ENCODE results near the gene CNN2.

The CNN2 gene

DNA sequence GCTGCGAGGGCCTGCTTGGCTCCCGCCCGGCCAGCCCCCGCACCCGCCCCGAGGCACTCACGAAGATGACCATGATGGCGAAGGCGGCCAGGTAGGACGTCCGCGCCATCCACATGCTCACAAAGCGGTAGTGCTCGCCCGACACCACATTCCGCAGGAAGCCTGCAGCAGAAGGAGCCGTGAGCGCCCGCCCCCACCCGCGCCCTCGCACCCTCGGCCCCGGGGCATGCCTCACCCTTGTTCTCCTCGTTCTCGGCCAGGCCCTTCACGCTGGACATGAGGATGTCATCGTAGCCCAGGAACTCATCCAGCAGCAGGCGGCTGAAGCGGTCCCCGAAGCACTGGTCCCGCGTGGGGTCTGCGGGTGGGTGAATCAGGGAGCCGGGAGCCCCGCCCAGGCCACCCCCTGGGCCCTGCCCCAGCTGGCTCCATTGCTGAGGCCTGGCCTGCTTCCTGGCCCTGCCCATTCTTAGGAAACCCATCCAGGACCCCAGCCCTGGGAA, 14.5 kb upstream of the CNN2 start:
- H3K4me3 ChIP-seq (ENCODE audit: low read depth, low read length), result no peak overlapping the region
- TF ChIP-seq, protein P1, sequence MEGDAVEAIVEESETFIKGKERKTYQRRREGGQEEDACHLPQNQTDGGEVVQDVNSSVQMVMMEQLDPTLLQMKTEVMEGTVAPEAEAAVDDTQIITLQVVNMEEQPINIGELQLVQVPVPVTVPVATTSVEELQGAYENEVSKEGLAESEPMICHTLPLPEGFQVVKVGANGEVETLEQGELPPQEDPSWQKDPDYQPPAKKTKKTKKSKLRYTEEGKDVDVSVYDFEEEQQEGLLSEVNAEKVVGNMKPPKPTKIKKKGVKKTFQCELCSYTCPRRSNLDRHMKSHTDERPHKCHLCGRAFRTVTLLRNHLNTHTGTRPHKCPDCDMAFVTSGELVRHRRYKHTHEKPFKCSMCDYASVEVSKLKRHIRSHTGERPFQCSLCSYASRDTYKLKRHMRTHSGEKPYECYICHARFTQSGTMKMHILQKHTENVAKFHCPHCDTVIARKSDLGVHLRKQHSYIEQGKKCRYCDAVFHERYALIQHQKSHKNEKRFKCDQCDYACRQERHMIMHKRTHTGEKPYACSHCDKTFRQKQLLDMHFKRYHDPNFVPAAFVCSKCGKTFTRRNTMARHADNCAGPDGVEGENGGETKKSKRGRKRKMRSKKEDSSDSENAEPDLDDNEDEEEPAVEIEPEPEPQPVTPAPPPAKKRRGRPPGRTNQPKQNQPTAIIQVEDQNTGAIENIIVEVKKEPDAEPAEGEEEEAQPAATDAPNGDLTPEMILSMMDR (IDR thresholded peaks at IDR 0.05; ENCODE audit: control insufficient read depth, extremely low read depth, insufficient read depth), result no peak

DNA sequence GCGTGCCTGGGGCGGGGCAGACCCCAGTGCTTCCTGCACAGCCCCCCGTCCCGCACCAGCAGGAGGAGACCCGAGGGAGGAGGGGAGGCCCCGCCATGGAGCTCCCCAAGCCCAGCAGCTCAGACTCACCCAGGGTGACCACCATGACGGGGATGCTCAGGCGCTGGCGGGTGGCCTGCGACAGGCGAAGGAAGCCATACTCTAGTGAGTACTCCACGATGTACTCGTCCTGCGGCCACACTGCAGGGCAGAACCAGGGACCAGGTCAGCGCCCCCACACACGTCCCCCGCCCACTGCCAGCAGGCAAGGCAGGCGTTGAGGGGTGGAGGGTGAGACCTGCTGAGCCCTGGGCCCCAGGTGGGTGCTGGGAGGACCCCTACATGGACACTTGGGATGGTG, 14.1 kb upstream of the CNN2 start:
- TF ChIP-seq, protein P1 (IDR thresholded peaks at IDR 0.05; ENCODE audit: control insufficient read depth, extremely low read depth, insufficient read depth), result no peak
- DNase-seq (ENCODE audit: low read depth), result no peak
- no peak overlapping the region for H3K4me3 ChIP-seq (ENCODE audit: low read depth, low read length)

More for the DNA sequence above, 14.5 kb upstream of the CNN2 start:
- no peak for DNase-seq (ENCODE audit: low read depth)

DNA sequence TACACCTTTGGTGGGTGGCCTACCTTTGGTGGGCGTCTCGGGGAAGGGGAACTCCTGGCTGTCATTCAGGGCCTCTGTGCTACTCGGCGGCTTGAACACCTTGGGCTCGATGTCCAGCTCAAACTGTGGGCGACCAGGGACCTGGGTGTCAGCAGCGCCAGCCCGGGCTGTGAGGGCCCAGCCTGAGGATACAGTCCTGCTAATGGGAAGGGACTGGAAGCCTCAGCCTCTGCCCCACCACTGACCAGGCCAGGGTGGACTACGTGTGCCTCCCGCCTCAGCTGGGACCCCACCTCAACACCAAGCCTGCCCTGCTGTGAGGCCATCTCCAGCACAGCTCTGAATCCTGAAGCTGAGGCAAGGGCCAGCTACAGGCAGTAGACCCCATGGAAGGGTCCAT, 13.2 kb upstream of the CNN2 start:
- no peak overlapping the region for H3K4me3 ChIP-seq (ENCODE audit: low read depth, low read length)
- DNase-seq (ENCODE audit: low read depth), result no peak
- TF ChIP-seq, protein P1 (IDR thresholded peaks at IDR 0.05; ENCODE audit: control insufficient read depth, extremely low read depth, insufficient read depth), result no peak

DNA sequence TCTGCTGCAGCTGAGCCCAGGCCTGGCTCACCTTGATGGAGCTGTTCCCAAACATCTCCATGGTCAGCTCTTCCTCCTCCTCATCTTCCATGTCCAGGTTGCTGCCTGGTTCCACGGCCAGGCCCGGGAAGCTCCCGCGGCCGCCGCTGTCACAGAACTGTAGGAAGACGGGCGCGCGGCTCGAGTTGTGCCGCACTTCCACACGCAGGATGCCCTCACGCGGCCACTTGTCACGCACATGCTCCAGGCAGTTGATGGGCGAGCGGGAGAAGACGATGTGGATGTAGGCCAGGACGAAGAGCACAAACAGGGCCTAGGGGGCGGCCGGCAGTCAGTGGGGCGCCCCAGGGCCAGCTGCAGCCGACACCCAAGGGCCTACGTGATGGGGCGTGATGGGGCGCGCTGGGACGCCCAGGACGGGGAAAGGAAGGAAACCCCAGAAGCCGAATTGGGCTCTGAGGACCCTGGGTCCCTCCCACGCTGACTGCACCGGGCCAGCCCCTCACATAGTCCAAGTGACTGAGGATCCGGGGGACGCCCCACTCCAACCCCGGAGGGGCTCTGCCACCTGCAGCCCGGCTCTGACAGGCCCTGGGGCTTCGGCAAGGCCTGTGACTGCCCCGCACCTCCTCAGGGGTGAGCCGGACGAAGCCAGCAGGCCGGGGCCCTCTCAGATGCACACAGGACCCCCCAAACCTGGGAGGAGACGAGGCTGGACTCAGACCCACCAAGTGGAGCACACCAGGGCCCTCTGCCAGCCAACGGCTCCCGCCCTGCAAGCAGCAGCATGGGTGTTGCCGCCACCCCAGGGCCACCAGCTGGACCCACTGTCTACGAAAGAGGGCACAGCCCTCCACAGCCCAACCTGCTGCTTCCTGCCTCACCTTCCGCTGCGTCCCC, 12.0 kb upstream of the CNN2 start:
- no peak for DNase-seq (ENCODE audit: low read depth)
- TF ChIP-seq, protein P1 (IDR thresholded peaks at IDR 0.05; ENCODE audit: control insufficient read depth, extremely low read depth, insufficient read depth), result no peak
- H3K4me3 ChIP-seq (ENCODE audit: low read depth, low read length), result no peak overlapping the region

DNA sequence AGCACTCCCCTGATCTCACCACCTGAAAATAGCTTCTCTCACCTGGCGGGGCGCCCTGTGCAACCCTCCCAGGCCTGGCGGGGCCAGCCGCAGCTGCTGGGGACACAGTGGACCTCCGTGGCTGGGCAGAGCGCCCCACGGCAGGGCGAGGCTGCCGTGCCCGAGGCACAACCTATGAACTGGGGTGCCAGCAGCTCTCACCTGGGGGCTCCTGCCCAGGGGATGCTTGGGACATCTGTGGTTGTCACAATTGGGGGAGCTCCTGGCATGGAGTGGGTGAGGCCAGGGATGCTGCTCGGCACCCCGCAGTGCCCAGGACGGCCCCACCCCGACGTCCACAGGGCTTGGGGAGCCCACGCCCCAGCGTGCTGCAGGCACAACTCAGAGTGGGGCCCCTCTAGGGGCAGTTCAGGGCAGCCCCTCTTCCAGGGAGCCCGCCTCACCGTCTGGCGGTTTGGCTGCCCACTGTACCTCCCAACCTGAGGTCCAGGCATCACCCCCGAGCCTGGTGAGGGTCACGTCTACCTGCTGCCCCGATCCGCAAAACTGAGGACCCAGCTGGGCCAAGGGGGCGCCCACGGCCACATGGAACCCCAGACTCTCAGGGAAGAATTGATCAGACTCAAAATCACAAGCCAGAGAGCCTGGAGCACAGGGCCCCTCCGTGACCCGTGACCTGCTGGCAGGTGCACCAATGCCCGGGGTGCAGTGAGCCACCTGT, 11.2 kb upstream of the CNN2 start:
- no peak for DNase-seq (ENCODE audit: low read depth)
- no peak overlapping the region for H3K4me3 ChIP-seq (ENCODE audit: low read depth, low read length)
- TF ChIP-seq, protein P1 (IDR thresholded peaks at IDR 0.05; ENCODE audit: control insufficient read depth, extremely low read depth, insufficient read depth), result no peak

DNA sequence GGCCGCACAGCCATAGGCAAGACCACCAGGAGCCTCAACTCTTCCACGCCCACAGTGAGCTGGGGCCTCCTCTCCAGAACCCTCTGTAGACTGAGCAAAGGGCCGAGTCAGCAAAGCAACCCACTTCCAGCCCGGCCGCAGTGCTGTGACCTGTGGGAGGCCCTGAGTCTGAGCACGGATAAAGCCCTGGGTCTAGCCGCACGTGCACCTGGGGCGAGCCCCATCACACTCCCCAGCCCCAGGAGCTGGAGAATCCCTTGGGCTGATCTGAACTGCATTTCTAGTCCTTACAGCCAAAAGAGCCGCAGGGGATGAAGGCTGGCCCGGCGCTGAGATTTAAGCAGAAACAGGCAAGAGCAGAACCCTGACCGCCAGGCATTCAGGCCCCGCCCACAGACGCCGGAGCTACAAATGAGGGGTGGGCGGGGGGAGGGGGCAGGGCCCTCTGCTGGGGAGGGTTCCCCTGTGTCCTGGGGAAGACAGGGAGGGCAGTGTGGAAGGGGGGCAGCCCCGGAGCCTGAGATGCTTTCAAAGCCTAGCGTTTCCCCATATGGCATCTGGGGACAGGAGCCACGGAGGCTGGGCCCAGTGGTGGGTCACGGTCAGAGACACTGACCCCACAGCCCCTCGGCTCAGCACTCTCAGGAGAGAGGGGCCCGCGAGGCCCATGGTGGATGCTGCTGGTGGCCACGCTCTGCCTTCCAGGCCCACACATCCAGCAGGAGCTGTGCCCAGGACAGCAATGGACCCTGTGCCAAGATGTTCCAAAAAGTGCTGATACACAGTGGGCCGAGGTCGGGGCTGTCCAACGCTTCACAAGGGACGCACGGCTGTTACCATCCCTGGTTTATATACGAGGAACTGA, 10.4 kb upstream of the CNN2 start:
- TF ChIP-seq, protein P1 (IDR thresholded peaks at IDR 0.05; ENCODE audit: control insufficient read depth, extremely low read depth, insufficient read depth), result no peak
- H3K4me3 ChIP-seq (ENCODE audit: low read depth, low read length), result no peak overlapping the region
- no peak for DNase-seq (ENCODE audit: low read depth)
